Astrocyte (in vitro differentiated cells and primary cell): Measurements from ENCODE around the gene COQ9.

Experiments used
- CTCF ChIP-seq: IDR thresholded peaks from 2 replicates; pipeline ENCODE4 v1.5.1; 2011; ENCODE audit warnings: low read depth, mild to moderate bottlenecking, inconsistent platforms, low read length, moderate library complexity; ENCODE audit not compliant: insufficient read depth
- EZH2 ChIP-seq: IDR thresholded peaks from 2 replicates; pipeline ENCODE4 v1.6.1; 2012; ENCODE audit warnings: mild to moderate bottlenecking, low read length, inconsistent platforms; ENCODE audit not compliant: insufficient read depth

GRCh38 chr16:57462978-57463362 lies 15.7 kb downstream of the COQ9 start:
- TF ChIP-seq CTCF (no peak), EZH2 (no peak)
